Measurements from ENCODE around the gene BCL2L13.

DNA sequence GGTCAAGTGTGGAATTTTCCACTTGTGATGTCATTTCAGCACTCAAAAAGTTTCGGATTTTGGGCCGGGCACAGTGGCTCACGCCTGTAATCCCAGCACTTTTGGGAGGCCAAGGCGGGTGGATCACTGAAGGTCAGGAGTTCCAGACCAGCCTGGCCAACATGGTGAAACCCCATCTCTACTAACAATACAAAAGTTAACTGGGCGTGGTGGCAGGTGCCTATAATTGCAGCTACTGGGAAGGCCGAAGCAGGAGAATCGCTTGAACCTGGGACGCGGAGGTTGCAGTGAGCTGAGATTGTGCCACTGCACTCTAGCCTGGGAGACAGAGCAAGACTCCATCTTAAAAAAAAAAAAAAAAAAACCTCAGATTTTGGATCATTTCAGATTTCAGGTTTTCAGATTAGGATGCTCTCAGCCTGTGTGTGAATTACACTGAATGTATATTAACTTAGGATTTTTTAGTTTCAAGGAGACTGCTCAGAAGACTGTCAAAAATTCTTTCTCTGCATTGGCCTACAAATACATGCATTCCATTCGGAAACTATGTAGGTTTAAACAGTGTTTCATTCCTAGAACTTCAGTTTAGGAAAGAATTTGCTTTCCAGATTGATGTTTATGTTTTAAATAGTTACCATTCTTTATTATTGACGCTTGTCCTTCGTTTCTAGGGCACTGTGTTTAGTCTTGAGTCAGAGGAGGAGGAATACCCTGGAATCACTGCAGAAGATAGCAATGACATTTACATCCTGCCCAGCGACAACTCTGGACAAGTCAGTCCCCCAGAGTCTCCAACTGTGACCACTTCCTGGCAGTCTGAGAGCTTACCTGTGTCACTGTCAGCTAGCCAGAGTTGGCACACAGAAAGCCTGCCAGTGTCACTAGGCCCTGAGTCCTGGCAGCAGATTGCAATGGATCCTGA lies 87.7 kb downstream of the BCL2L13 start:
- TF ChIP-seq, protein P1, sequence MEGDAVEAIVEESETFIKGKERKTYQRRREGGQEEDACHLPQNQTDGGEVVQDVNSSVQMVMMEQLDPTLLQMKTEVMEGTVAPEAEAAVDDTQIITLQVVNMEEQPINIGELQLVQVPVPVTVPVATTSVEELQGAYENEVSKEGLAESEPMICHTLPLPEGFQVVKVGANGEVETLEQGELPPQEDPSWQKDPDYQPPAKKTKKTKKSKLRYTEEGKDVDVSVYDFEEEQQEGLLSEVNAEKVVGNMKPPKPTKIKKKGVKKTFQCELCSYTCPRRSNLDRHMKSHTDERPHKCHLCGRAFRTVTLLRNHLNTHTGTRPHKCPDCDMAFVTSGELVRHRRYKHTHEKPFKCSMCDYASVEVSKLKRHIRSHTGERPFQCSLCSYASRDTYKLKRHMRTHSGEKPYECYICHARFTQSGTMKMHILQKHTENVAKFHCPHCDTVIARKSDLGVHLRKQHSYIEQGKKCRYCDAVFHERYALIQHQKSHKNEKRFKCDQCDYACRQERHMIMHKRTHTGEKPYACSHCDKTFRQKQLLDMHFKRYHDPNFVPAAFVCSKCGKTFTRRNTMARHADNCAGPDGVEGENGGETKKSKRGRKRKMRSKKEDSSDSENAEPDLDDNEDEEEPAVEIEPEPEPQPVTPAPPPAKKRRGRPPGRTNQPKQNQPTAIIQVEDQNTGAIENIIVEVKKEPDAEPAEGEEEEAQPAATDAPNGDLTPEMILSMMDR (IDR thresholded peaks at IDR 0.05): no peak
- no peak for TF ChIP-seq POLR2A (IDR thresholded peaks at IDR 0.05)
